Uterus (tissue), 2 donors: ENCODE results near the gene CFAP107.

ENCODE experiments used
- POLR2A ChIP-seq, 2 donors: fragments of 450-650 bp; IDR thresholded peaks; one replicate each; pipeline ENCODE4 v1.6.1; 2016; ENCODE audit warnings: antibody characterized with exemption in 2 of 2, mild to moderate bottlenecking in 1 of 2, moderate library complexity in 1 of 2
- TF ChIP-seq, protein P1 (sequence below), 4 experiments: fragments of 200-600 bp in 2 of 4; fragments of 450-650 bp in 2 of 4; sonication (generic) in 2 of 4; IDR thresholded peaks; one replicate each; pipeline ENCODE4 v1.5.1; 2016 to 2019; ENCODE audit warnings: antibody characterized with exemption in 4 of 4, mild to moderate bottlenecking in 2 of 4, moderate library complexity in 1 of 4

DNA sequence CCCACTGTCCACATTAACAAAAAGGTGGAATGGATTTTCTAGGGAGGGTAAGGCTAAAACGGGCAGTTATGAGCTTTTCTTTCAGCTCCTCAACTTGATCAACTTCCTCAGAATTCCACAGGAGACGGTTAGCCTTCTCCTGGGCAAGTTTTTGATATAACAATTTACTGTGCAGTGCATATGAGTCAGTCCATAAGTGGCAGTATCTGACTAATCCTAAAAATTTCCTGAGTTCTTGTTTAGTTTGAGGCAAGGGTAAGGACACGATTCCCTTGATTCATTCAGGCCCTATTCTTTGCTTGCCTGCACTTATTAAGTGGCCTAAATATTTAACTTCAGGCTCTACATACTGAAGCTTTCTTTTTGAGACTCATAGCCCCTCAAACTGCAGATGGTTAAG lies 36.3 kb upstream of the CFAP107 start:
- TF ChIP-seq, protein P1, sequence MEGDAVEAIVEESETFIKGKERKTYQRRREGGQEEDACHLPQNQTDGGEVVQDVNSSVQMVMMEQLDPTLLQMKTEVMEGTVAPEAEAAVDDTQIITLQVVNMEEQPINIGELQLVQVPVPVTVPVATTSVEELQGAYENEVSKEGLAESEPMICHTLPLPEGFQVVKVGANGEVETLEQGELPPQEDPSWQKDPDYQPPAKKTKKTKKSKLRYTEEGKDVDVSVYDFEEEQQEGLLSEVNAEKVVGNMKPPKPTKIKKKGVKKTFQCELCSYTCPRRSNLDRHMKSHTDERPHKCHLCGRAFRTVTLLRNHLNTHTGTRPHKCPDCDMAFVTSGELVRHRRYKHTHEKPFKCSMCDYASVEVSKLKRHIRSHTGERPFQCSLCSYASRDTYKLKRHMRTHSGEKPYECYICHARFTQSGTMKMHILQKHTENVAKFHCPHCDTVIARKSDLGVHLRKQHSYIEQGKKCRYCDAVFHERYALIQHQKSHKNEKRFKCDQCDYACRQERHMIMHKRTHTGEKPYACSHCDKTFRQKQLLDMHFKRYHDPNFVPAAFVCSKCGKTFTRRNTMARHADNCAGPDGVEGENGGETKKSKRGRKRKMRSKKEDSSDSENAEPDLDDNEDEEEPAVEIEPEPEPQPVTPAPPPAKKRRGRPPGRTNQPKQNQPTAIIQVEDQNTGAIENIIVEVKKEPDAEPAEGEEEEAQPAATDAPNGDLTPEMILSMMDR (IDR thresholded peaks at IDR 0.05): no peak
- TF ChIP-seq POLR2A (IDR thresholded peaks at IDR 0.05): no peak
